ENCODE data around the gene OLA1.
A peak's percentile ranks its signal among the peaks of the same experiment; 100 is the strongest.
"Not testable (repeated sequence)": the region's sequence is repeated elsewhere in the genome, so short reads cannot be mapped to it uniquely, and the experiment has no call there.

OLA1 gene

GRCh38 chr2:174248998-174249592 is 763 bp upstream of the OLA1 start:
- Histone ChIP-seq H3K27me3 (no peaks in the 10 kb centered on the region), H3K9me3 (no peaks in the 10 kb centered on the region), H3K36me3 (peaks cover 0 to 12% (median 0%) of the 10 kb centered on the region in 3 donors), H3K27ac (peak overlapping the region; percentile 76 to 87), H3K4me1 (peaks cover 0 to 18% (median 6%) of the 10 kb centered on the region in 4 donors), H3K4me3 (peak overlapping the region; percentile 62 to 74)
- DNase-seq, result no peak
- TF ChIP-seq CTCF (IDR thresholded peaks at IDR 0.05), result no peak
- intact Hi-C loops (cut with DNase I; ENCODE audit: low total_unique reads), result loop anchor here (10.0 kb wide), 1 partner anchor 284 kb away; the partner anchor contains the start of gene SP3

- no peaks in the 10 kb centered on the region for H3K9me3 ChIP-seq
- no peak for DNase-seq
- H3K27ac ChIP-seq, result peak overlapping the region; percentile 76 to 87
- H3K27me3 ChIP-seq, result no peaks in the 10 kb centered on the region
- intact Hi-C loops (cut with DNase I; ENCODE audit: low total_unique reads), result loop anchor here (10.0 kb wide), 1 partner anchor 283 kb away; the partner anchor contains the start of gene SP3
- H3K36me3 ChIP-seq, result peaks cover 0 to 12% (median 0%) of the 10 kb centered on the region in 3 donors
- peak overlapping the region; percentile 62 to 74 for H3K4me3 ChIP-seq
- TF ChIP-seq CTCF (IDR thresholded peaks at IDR 0.05), result no peak
- peaks cover 0 to 18% (median 6%) of the 10 kb centered on the region in 4 donors for H3K4me1 ChIP-seq
Observed at GRCh38 chr2:174247474-174248186, 702 bp downstream of the OLA1 start.

GRCh38 chr2:174246944-174247381 is 1.4 kb downstream of the OLA1 start:
- DNase-seq, result no peak
- no peak overlapping the region for H3K4me3 ChIP-seq
- no peaks in the 10 kb centered on the region for H3K9me3 ChIP-seq
- no peaks in the 10 kb centered on the region for H3K27me3 ChIP-seq
- peaks cover 0 to 18% (median 8%) of the 10 kb centered on the region in 4 donors for H3K4me1 ChIP-seq
- intact Hi-C loops (cut with DNase I; ENCODE audit: low total_unique reads), result loop anchor here (10.0 kb wide), 1 partner anchor 282 kb away; the partner anchor contains the start of gene SP3
- no peak for TF ChIP-seq CTCF (IDR thresholded peaks at IDR 0.05)
- no peak overlapping the region for H3K27ac ChIP-seq
- H3K36me3 ChIP-seq, result peaks cover 0 to 12% (median 0%) of the 10 kb centered on the region in 3 donors

GRCh38 chr2:174245628-174246027 is 2.7 kb downstream of the OLA1 start:
- H3K27me3 ChIP-seq, DNase-seq, H3K4me3 ChIP-seq, H3K9me3 ChIP-seq, H3K27ac ChIP-seq: not testable (repeated sequence)
- peaks cover 0 to 12% (median 0%) of the 10 kb centered on the region in 3 donors for H3K36me3 ChIP-seq
- peaks cover 0 to 20% (median 9%) of the 10 kb centered on the region in 4 donors for H3K4me1 ChIP-seq
- intact Hi-C loops (cut with DNase I; ENCODE audit: low total_unique reads), result loop anchor here (10.0 kb wide), 1 partner anchor 281 kb away; the partner anchor contains the start of gene SP3

GRCh38 chr2:174245065-174245464 is 3.3 kb downstream of the OLA1 start:
- H3K4me1 ChIP-seq, result peaks cover 0 to 20% (median 9%) of the 10 kb centered on the region in 4 donors
- H3K9me3 ChIP-seq, result no peaks in the 10 kb centered on the region
- H3K36me3 ChIP-seq, result peaks cover 0 to 12% (median 0%) of the 10 kb centered on the region in 3 donors
- DNase-seq, result no peak
- no peaks in the 10 kb centered on the region for H3K27me3 ChIP-seq
- H3K27ac ChIP-seq, result no peak overlapping the region
- H3K4me3 ChIP-seq, result no peak overlapping the region
- no peak for TF ChIP-seq CTCF (IDR thresholded peaks at IDR 0.05)
- intact Hi-C loops (cut with DNase I; ENCODE audit: low total_unique reads), result loop anchor here (10.0 kb wide), 1 partner anchor 280 kb away; the partner anchor contains the start of gene SP3

- H3K27me3 ChIP-seq, result no peaks in the 10 kb centered on the region
- peaks cover 0 to 12% (median 0%) of the 10 kb centered on the region in 3 donors for H3K36me3 ChIP-seq
- DNase-seq, result no peak
- H3K9me3 ChIP-seq, result no peaks in the 10 kb centered on the region
- TF ChIP-seq CTCF (IDR thresholded peaks at IDR 0.05), result no peak
- H3K27ac ChIP-seq, result no peak overlapping the region
- H3K4me3 ChIP-seq, result no peak overlapping the region
- intact Hi-C loops (cut with DNase I; ENCODE audit: low total_unique reads), result loop anchor here (10.0 kb wide), 1 partner anchor 279 kb away; the partner anchor contains the start of gene SP3
- peaks cover 0 to 20% (median 7%) of the 10 kb centered on the region in 4 donors for H3K4me1 ChIP-seq
Observed at GRCh38 chr2:174243812-174244211, 4.5 kb downstream of the OLA1 start.

Data from tibial artery (tissue), 4 donors.